Activated naive CD4-positive, alpha-beta T cell treated with Interleukin-2 at 50 U/mL for 16 hours (primary cell): ENCODE results near the gene CFAP69.
"Not testable (repeated sequence)": the region's sequence is repeated elsewhere in the genome, so short reads cannot be mapped to it uniquely, and the experiment has no call there.

ENCODE experiments used
- DNase-seq: peaks from one replicate; pipeline ENCODE4 v3.0.0-alpha.2; 2020

CFAP69 gene

GRCh38 chr7:90346336-90347125, 101.6 kb downstream of the CFAP69 start, which contains the start of gene GTPBP10:
Gene GTPBP10 (plus strand): TSS chr7:90346716. CDS start chr7:90346742, 26 bp downstream.
- DNase-seq, result peak; percentile 97

GRCh38 chr7:90347759-90348158, 102.8 kb downstream of the CFAP69 start:
- DNase-seq, result no peak

GRCh38 chr7:90349305-90349704, 104.3 kb downstream of the CFAP69 start:
- no peak for DNase-seq

GRCh38 chr7:90350032-90350431, 105.1 kb downstream of the CFAP69 start:
- not testable (repeated sequence) for DNase-seq

- DNase-seq, result no peak
Measured at GRCh38 chr7:90351987-90352386, 107.0 kb downstream of the CFAP69 start.
